ENCODE measurements around the gene IFRD1.

IFRD1 gene

GRCh38 chr7:112487457-112488263 is 37.4 kb downstream of the IFRD1 start:
- no peak for DNase-seq (ENCODE audit: low read depth)

- no peak for DNase-seq (ENCODE audit: low read depth)
Observed at GRCh38 chr7:112488264-112488552, 37.9 kb downstream of the IFRD1 start.

GRCh38 chr7:112492186-112492585 is 41.9 kb downstream of the IFRD1 start:
- no peak for DNase-seq (ENCODE audit: low read depth)

- DNase-seq (ENCODE audit: low read depth): no peak
Observed at GRCh38 chr7:112494656-112495055, 44.4 kb downstream of the IFRD1 start.

- DNase-seq (ENCODE audit: low read depth): no peak
Observed at GRCh38 chr7:112495156-112495788, 45.0 kb downstream of the IFRD1 start.

GRCh38 chr7:112495810-112496462 is 45.7 kb downstream of the IFRD1 start:
- peak; percentile 68 for DNase-seq (ENCODE audit: low read depth)

- DNase-seq (ENCODE audit: low read depth): no peak
Observed at GRCh38 chr7:112497481-112497880, 47.2 kb downstream of the IFRD1 start.

GRCh38 chr7:112500619-112501018 is 50.4 kb downstream of the IFRD1 start:
- no peak for DNase-seq (ENCODE audit: low read depth)

GRCh38 chr7:112501801-112502503 is 51.7 kb downstream of the IFRD1 start:
- no peak for DNase-seq (ENCODE audit: low read depth)

GRCh38 chr7:112502700-112503099 is 52.4 kb downstream of the IFRD1 start:
- DNase-seq (ENCODE audit: low read depth): no peak

GRCh38 chr7:112503361-112503972 is 53.2 kb downstream of the IFRD1 start:
- DNase-seq (ENCODE audit: low read depth): no peak

GRCh38 chr7:112504093-112504695 is 53.9 kb downstream of the IFRD1 start:
- no peak for DNase-seq (ENCODE audit: low read depth)

- DNase-seq (ENCODE audit: low read depth): no peak
Observed at GRCh38 chr7:112505495-112505894, 55.2 kb downstream of the IFRD1 start.

GRCh38 chr7:112508404-112508803 is 58.1 kb downstream of the IFRD1 start:
- no peak for DNase-seq (ENCODE audit: low read depth)

GRCh38 chr7:112509402-112509801 is 59.1 kb downstream of the IFRD1 start:
- no peak for DNase-seq (ENCODE audit: low read depth)

GRCh38 chr7:112510001-112510742 is 59.9 kb downstream of the IFRD1 start:
- DNase-seq (ENCODE audit: low read depth): peak; percentile 69

- DNase-seq (ENCODE audit: low read depth): no peak
Observed at GRCh38 chr7:112510743-112511110, 60.5 kb downstream of the IFRD1 start.

- no peak for DNase-seq (ENCODE audit: low read depth)
Observed at GRCh38 chr7:112511451-112512202, 61.4 kb downstream of the IFRD1 start.

- DNase-seq (ENCODE audit: low read depth): no peak
Observed at GRCh38 chr7:112512451-112513210, 62.4 kb downstream of the IFRD1 start.

- no peak for DNase-seq (ENCODE audit: low read depth)
Observed at GRCh38 chr7:112515989-112516388, 65.7 kb downstream of the IFRD1 start.

Data from iris pigment epithelial cell (primary cell).